Stomach (tissue), 4 donors: Measurements from ENCODE around the gene LGALS4.

Experiments
- CTCF ChIP-seq, 7 experiments: fragments of 450-650 bp in 4 of 7; fragments of 200-600 bp in 3 of 7; sonication (generic) in 3 of 7; IDR thresholded peaks; one replicate each; pipeline ENCODE4 v1.5.1; 2016 to 2019; ENCODE audit warnings: antibody characterized with exemption in 7 of 7, control low read depth in 2 of 7, mild to moderate bottlenecking in 1 of 7
- POLR2A ChIP-seq, 4 donors: fragments of 450-650 bp; IDR thresholded peaks; one replicate each; pipeline ENCODE4 v1.6.1; 2016; ENCODE audit warnings: antibody characterized with exemption in 4 of 4, control low read depth in 2 of 4, mild to moderate bottlenecking in 1 of 4, moderate library complexity in 1 of 4
- POLR2AphosphoS5 ChIP-seq, 3 donors: sonication (generic); formaldehyde crosslinking; IDR thresholded peaks; one replicate each; pipeline ENCODE4 v1.6.1; 2016; ENCODE audit warnings: antibody characterized with exemption in 3 of 3

- TF ChIP-seq CTCF (IDR thresholded peaks at IDR 0.05) (no peak), POLR2A (IDR thresholded peaks at IDR 0.05) (no peak), POLR2AphosphoS5 (IDR thresholded peaks at IDR 0.05) (no peak)
Measured at GRCh38 chr19:38812009-38812840, 520 bp downstream of the LGALS4 start.
